ENCODE measurements around the gene ARF6.

ARF6 gene

DNA sequence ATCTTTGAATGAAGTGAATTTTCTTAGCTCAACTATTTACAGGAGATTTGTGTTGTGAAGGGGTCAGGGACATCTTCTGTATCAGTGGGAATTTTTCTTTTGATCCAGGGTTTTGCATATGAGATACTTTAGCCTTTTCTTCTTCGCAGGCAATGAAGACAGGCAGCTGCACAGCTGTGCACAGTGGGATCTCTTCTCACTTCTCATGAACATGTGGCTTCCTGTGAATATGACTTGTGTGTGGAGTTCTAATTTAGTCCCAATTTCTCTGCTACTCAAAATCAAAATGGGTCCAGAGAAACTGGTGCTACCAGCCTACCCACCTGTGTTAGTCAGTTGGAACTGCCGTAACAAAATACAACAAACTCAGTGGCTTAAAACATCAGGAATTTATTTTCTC, 37.8 kb downstream of the ARF6 start (continued):
- TF ChIP-seq CSRNP3 (CRISPR knock-in tag; IDR thresholded peaks at IDR 0.05): no peak

- TF ChIP-seq, protein P1, sequence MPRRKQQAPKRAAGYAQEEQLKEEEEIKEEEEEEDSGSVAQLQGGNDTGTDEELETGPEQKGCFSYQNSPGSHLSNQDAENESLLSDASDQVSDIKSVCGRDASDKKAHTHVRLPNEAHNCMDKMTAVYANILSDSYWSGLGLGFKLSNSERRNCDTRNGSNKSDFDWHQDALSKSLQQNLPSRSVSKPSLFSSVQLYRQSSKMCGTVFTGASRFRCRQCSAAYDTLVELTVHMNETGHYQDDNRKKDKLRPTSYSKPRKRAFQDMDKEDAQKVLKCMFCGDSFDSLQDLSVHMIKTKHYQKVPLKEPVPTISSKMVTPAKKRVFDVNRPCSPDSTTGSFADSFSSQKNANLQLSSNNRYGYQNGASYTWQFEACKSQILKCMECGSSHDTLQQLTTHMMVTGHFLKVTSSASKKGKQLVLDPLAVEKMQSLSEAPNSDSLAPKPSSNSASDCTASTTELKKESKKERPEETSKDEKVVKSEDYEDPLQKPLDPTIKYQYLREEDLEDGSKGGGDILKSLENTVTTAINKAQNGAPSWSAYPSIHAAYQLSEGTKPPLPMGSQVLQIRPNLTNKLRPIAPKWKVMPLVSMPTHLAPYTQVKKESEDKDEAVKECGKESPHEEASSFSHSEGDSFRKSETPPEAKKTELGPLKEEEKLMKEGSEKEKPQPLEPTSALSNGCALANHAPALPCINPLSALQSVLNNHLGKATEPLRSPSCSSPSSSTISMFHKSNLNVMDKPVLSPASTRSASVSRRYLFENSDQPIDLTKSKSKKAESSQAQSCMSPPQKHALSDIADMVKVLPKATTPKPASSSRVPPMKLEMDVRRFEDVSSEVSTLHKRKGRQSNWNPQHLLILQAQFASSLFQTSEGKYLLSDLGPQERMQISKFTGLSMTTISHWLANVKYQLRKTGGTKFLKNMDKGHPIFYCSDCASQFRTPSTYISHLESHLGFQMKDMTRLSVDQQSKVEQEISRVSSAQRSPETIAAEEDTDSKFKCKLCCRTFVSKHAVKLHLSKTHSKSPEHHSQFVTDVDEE (CRISPR knock-in tag; IDR thresholded peaks at IDR 0.05): no peak
- TF ChIP-seq, protein P2, sequence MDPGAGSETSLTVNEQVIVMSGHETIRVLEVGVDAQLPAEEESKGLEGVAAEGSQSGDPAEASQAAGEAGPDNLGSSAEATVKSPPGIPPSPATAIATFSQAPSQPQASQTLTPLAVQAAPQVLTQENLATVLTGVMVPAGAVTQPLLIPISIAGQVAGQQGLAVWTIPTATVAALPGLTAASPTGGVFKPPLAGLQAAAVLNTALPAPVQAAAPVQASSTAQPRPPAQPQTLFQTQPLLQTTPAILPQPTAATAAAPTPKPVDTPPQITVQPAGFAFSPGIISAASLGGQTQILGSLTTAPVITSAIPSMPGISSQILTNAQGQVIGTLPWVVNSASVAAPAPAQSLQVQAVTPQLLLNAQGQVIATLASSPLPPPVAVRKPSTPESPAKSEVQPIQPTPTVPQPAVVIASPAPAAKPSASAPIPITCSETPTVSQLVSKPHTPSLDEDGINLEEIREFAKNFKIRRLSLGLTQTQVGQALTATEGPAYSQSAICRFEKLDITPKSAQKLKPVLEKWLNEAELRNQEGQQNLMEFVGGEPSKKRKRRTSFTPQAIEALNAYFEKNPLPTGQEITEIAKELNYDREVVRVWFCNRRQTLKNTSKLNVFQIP (CRISPR knock-in tag; IDR thresholded peaks at IDR 0.05; ENCODE audit: borderline replicate concordance, low read depth): no peak
- no peak for TF ChIP-seq BACH2 (CRISPR knock-in tag; IDR thresholded peaks at IDR 0.05; ENCODE audit: borderline replicate concordance)
- no peak for TF ChIP-seq CSRNP3 (CRISPR knock-in tag; IDR thresholded peaks at IDR 0.05)
- TF ChIP-seq, protein P3, sequence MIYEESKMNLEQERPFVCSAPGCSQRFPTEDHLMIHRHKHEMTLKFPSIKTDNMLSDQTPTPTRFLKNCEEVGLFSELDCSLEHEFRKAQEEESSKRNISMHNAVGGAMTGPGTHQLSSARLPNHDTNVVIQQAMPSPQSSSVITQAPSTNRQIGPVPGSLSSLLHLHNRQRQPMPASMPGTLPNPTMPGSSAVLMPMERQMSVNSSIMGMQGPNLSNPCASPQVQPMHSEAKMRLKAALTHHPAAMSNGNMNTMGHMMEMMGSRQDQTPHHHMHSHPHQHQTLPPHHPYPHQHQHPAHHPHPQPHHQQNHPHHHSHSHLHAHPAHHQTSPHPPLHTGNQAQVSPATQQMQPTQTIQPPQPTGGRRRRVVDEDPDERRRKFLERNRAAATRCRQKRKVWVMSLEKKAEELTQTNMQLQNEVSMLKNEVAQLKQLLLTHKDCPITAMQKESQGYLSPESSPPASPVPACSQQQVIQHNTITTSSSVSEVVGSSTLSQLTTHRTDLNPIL (CRISPR knock-in tag; IDR thresholded peaks at IDR 0.05; ENCODE audit: low read depth): no peak
- TF ChIP-seq ZNF70 (CRISPR knock-in tag; IDR thresholded peaks at IDR 0.05): no peak
- TF ChIP-seq ESRRG (CRISPR knock-in tag; IDR thresholded peaks at IDR 0.05): no peak
- TF ChIP-seq ZNF565 (CRISPR knock-in tag; conservative IDR thresholded peaks at IDR 0.05; ENCODE audit: low read depth): no peak
- no peak for TF ChIP-seq ARNTL (CRISPR knock-in tag; IDR thresholded peaks at IDR 0.05; ENCODE audit: borderline replicate concordance, low read depth)
- TF ChIP-seq PPARA (CRISPR knock-in tag; IDR thresholded peaks at IDR 0.05; ENCODE audit: borderline replicate concordance): no peak
- no peak for TF ChIP-seq ZFP30 (CRISPR knock-in tag; IDR thresholded peaks at IDR 0.05)
- ATAC-seq: no peak
Measured at GRCh38 chr14:49931523-49931922, 38.6 kb downstream of the ARF6 start.

DNA sequence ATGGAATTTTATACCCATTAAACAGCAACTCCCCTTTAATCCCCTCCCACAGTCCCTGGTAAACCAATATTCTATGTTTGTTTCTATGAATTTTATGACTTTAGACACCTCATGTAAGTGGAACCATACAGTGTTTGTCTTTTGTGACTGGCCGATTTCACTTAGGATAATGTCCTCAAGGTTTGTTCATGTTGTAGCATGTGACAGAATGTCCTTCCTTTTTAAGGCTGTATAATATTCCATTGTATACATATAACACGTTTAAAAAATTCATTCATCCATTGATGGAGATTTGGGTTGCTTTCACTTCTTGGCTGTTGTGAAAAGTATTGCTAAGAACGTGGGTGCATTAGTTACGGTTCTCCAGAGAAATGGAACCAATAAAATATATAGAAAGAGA, 40.2 kb downstream of the ARF6 start:
- no peak for ATAC-seq
- TF ChIP-seq CSDC2 (CRISPR knock-in tag; IDR thresholded peaks at IDR 0.05): no peak
- no peak for TF ChIP-seq ARNTL (CRISPR knock-in tag; IDR thresholded peaks at IDR 0.05; ENCODE audit: borderline replicate concordance, low read depth)
- no peak for TF ChIP-seq ZC3H10 (CRISPR knock-in tag; IDR thresholded peaks at IDR 0.05)
- no peak for TF ChIP-seq SNAI2 (CRISPR knock-in tag; IDR thresholded peaks at IDR 0.05)
- TF ChIP-seq BACH2 (CRISPR knock-in tag; IDR thresholded peaks at IDR 0.05; ENCODE audit: borderline replicate concordance): no peak
- TF ChIP-seq, protein P4, sequence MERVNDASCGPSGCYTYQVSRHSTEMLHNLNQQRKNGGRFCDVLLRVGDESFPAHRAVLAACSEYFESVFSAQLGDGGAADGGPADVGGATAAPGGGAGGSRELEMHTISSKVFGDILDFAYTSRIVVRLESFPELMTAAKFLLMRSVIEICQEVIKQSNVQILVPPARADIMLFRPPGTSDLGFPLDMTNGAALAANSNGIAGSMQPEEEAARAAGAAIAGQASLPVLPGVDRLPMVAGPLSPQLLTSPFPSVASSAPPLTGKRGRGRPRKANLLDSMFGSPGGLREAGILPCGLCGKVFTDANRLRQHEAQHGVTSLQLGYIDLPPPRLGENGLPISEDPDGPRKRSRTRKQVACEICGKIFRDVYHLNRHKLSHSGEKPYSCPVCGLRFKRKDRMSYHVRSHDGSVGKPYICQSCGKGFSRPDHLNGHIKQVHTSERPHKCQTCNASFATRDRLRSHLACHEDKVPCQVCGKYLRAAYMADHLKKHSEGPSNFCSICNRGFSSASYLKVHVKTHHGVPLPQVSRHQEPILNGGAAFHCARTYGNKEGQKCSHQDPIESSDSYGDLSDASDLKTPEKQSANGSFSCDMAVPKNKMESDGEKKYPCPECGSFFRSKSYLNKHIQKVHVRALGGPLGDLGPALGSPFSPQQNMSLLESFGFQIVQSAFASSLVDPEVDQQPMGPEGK (CRISPR knock-in tag; IDR thresholded peaks at IDR 0.05; ENCODE audit: borderline replicate concordance): no peak
- TF ChIP-seq ISL1 (CRISPR knock-in tag; IDR thresholded peaks at IDR 0.05): no peak
- no peak for TF ChIP-seq PPARA (CRISPR knock-in tag; IDR thresholded peaks at IDR 0.05; ENCODE audit: borderline replicate concordance)
- no peak for TF ChIP-seq ZNF8 (CRISPR knock-in tag; IDR thresholded peaks at IDR 0.05)
- TF ChIP-seq, protein P1 (CRISPR knock-in tag; IDR thresholded peaks at IDR 0.05): no peak
- no peak for TF ChIP-seq GLIS3 (CRISPR knock-in tag; IDR thresholded peaks at IDR 0.05)
- TF ChIP-seq ESRRG (CRISPR knock-in tag; IDR thresholded peaks at IDR 0.05): no peak
- TF ChIP-seq ZNF565 (CRISPR knock-in tag; conservative IDR thresholded peaks at IDR 0.05; ENCODE audit: low read depth): no peak
- no peak for TF ChIP-seq ZFP30 (CRISPR knock-in tag; IDR thresholded peaks at IDR 0.05)
- no peak for TF ChIP-seq OSR1 (CRISPR knock-in tag; IDR thresholded peaks at IDR 0.05)
- TF ChIP-seq ZNF70 (CRISPR knock-in tag; IDR thresholded peaks at IDR 0.05): no peak
- TF ChIP-seq, protein P3 (CRISPR knock-in tag; IDR thresholded peaks at IDR 0.05; ENCODE audit: low read depth): no peak
- TF ChIP-seq RARB (CRISPR knock-in tag; IDR thresholded peaks at IDR 0.05): no peak
- TF ChIP-seq CSRNP3 (CRISPR knock-in tag; IDR thresholded peaks at IDR 0.05): no peak
